ENCODE measurements around the gene MARCHF3.
"Not testable (repeated sequence)": the region's sequence is repeated elsewhere in the genome, so short reads cannot be mapped to it uniquely, and the experiment has no call there.

Gene MARCHF3

DNA sequence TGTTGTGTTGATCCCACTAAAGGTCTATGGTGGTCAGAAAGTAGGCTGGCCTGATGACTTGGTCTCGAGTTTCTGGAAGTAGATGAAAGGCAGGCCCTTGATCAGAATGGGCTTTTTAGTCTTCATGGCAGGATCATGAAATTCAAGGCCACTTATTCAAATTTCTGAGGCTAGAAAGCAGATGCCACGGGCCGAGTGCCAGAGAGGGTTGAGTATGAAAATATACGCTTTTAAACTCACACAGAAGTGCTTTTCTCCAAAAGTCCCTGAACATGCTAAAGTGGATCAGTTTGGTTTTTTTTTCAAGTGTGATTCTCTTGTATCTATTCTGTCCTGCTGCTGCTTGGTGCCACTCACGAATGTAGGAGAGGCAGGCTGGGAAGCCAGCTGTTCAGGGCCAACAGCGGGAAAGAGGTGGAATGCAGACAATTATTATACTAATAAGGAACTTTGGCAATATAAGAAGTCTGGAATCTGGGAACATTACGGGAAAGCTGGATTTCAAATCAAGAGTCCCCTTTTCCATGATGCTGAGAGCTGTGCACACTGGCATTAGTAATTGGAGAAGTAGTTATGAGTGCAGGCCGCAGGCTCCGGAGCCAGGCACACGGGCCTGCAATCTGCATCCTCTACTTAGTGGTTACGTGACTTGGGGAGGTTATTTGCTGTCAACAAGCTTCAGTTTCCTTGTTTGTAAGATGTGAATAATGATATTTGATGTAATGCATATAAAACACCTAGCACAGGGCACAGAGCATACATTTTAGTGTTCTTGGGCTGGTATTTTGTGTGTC is 157.6 kb downstream of the MARCHF3 start:
- DNase-seq (ENCODE audit: low spot score) = no peak

DNA sequence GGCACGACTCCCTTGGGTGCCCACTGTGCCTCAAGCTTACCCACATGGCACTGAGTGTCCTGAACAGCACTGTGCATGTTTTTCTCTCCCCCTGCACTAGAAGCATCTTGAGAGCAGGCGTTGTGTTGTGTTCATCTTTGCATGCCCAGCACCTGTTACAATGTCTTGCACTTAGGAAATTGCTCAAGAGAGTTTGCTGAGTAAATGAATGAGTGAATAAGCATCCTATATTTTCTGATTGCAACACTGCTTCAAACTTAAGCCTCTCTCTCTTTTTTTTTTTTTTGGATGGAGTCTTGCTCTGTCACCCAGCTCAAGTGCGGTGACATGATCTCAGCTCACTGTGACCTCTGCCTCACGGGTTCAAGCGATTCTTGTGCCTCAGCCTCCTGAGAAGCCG is 158.9 kb downstream of the MARCHF3 start:
- no peak for DNase-seq (ENCODE audit: low spot score)

DNA sequence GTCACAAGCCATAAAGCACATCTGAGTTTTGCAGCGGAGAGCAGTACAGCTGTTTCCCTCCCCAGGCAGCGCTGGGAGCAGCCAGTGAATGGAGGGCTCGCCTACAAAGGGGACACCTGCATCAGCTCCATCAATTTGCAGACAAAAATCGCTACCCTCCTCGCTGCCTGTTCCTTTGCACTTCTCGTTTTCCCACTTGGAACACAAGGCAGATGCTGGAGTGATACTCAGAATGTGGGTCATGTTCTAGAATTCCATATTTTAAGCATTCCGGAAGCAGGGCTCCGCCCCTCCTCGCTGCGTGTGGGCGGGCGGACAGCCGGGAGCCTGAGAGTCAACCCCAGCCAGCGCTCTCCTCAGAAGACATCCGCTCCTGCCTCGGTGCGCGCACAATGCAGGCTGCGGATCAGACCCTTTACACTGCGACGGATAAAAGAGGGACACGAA is 161.3 kb downstream of the MARCHF3 start:
- peak; percentile 64 for DNase-seq (ENCODE audit: low spot score)

DNA sequence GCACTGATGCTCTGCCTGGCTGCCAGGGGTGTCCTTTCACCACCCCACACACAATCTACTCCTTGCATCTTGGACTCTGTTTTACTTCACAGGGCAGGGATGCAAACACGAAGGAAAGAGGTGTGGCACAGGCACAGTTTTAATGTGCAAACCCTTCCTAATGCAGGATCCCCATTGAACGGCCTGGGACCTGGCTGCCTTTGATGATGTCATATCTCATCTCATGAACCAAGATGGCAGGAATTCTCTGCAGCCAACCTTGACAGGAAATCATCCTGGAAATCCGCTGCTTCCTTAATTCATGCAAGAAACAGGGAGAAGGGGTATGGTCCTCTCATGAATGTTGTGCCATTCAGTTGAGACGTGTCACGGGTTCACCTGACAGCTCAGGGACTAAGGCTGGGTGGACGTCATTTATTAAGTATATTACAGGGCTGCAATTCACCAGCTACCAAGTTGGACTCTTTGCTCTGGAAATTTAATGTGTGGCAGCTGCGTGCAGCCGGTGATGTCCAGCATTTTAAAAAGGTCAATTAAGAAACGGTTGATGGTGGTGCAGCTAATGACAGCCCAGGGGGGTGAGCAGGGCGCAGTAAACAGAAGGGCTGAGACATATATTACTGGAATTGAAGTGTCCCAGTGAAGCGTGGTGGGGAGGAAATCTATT is 161.9 kb downstream of the MARCHF3 start:
- no peak for DNase-seq (ENCODE audit: low spot score)

DNA sequence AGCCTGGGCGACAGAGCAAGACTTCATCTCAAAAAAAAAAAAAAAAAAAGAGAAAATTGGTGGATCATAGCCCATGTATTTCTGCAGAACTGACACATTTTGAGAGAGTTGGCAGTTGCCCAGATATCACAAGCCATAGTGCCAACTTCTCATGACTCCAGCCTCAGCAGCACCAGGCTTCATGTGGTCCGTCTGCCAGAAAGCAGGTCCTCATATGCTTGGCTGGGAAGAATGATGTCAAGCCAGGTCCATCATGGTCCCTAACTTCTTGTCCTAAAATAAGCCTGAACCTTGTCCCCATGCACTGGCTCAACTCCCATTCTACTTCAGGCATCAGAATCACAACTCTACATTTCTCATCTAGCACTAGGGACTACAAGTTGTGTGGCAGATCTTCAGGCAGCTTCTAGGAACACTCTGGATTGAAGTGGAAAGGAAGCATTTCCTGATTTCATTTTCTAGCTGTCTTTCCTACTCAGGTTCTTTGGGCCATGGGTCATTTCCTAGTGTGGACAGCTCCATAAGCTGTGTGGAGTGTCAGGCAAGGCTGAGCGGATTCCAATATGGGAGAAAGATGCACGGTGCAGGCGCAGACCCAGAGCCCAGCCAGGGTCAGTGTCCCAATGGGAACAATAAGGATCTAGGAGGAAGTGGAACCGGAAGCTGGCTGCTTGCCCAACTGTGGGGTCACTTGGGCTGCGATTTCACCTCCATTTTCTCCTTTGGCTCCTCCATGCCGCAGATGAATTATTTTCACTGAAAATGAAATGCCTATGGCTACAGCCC is 163.3 kb downstream of the MARCHF3 start:
- DNase-seq (ENCODE audit: low spot score) = no peak

DNA sequence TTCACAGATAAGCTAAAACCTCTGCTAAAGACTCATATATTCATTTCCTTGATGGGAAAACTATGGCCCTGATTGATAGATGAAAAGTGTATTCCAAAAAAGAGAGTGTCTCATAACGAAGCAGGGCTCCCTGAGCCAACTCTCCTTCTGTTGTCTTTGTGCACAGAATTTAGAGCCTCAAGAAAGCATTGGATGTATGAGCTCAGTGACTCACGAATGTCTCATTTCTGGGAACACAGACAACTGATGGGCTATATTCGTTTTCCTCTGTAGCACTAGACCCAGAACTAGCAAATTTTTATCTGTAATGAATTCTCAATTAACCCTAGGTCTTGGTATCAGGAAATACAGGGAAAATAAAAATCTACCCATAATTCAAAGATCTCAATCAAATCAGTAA is 165.1 kb downstream of the MARCHF3 start:
- DNase-seq (ENCODE audit: low spot score) = peak; percentile 53

DNA sequence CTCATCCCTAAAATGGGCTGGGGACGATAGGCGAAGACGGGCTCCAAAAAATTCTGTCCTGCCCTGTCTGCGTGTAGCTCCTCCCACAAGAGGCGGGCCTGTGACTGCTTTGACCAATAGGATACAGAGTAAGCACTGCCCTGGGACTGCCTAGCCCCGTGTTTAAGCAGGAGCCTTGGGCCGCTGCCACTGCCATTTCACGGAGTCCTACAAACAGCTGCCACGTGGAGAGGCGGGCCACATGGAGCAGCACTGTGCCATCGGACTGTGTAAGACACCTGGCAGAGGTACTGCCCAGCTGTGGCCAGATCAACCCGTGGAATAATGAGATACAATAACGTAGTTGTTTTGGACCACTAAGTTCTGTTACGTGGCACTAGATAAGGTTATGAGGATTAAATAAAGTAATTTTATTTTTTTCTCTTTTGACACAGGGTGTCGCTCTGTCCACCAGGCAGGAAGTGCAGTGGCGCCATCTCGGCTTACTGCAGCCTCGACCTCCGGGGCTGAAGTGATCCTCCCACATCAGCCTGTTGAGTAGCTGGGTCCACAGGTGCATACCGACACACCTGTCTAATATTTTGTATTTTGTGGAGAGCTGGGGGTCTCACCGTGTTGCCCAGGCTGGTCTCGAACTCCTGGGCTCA is 166.2 kb downstream of the MARCHF3 start:
- DNase-seq (ENCODE audit: low spot score) = no peak

DNA sequence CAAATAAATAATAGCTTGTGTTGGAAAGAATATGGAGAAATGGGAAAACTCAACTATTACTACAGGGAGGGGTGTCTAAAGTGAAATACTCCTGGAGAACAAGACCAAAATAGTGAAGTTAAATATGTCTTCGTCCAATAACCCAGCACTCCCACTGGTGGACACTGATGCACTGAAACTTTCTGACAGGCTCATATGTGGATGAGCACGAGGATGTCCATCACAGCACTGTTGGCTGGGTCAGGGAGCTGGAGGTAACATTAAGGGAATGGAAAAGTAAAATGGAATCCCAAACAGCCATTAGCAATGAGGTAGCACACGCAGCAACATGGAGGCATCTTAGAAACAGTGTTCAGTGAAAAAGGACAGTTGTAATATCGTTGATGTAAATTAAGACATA is 167.0 kb downstream of the MARCHF3 start:
- DNase-seq (ENCODE audit: low spot score) = no peak

DNA sequence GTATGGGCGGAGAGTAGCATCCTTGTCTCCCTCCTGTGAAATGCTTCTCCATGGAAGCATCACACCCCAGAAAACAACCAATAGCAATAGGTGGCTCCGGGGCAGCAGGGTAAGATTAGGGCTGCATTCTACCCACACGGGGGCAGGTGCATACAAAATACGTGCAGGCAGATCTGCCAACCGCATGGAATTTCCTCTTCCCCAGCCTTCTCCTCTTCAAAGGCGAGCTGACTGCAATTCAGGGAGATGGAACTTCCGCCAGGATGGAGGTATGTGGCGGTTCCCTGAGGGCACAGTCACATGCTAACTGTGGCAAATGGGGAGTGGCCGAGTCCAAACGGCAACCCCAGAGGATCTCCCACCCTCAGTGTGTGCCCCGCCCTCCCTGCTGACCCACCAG is 171.9 kb downstream of the MARCHF3 start:
- DNase-seq (ENCODE audit: low spot score) = no peak

DNA sequence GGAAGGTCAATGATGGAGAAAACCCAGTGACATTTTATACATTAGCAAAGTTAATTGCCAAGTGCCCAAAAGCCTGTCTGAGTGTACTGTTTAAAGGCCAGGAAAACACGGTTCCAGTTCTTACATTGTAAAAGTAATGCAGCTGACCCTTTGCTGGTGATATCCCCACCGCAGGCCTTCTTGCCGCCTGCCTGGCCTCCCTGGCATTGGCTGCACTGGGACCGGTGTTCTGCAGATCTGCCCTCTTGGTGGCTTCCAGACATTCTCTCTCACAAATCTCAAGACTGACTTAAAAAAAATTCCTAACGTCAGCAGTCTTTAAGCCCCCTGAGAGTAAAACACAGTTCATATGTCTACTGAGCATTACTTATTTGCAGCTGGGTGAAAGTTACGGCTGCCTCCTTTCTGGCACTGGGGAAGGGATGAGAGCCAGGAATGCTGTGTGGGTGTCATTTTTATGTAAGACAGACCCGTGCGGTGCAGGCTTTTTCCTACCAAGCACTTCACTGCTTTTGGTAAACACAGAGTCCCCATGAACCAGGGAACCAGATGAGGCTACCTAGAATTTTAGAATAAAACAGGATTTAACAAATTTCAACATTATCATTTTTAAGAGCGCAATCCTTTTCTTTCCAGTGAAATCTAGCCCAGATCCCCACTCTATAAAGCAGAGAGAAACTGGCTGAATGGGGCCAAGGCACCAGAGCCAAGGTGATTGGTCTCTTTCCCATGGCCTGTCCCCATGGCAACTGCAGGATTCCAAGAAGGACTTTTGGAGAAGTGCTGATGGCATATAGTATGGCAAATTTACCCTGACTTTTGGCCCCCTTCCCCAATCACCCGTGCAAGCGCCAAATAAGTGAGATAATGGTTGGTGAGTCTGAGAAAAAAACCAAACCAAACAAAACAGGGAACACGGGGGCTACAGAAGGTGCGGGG is 172.6 kb downstream of the MARCHF3 start:
- DNase-seq (ENCODE audit: low spot score) = no peak

DNA sequence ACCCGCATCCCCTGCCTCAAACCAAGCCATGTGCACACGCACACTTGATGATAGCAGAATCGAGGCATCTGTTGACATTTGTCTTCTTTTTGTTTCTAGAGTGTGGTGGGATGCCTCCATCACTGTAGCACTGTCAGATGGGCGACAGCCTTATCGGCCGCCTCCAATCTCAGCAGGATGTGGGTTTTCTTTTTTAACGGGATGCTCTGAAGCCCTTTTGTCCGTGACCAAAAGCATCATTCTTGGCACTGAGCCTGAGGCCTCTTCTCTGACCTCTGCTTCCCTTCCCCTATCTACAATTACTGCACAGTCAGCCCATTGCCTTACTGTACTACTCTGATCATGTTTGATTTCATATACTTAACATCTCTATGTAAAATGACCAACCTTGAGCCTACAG is 175.1 kb downstream of the MARCHF3 start:
- no peak for DNase-seq (ENCODE audit: low spot score)

DNA sequence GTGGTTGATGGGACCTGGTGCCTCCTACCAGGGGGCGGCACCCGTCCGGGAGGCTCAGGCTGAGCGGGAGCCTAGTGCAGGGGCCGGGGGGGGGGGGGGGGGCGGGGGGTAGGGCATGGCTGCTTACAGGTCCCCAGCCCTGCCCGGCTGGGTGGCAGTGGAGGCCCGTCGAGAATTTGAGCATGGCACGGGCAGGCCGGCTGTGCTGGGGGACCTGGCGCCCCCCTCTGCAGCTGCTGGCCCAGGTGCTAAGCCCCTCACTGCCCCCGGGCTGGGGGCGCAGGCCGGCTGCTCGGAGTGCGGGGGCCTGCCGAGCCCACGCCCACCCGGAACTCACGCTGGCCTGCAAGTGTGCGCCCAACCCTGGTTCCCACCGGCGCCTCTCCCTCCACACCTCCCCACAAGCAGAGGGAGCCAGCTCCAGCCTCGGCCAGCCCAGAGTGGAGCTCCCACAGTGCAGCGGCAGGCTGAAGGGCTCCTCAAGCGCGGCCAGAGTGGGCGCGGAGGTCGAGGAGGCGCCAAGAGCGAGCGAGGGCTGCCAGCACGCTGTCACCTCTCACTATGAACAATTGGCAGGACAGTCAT is 175.7 kb downstream of the MARCHF3 start:
- no peak for DNase-seq (ENCODE audit: low spot score)

DNA sequence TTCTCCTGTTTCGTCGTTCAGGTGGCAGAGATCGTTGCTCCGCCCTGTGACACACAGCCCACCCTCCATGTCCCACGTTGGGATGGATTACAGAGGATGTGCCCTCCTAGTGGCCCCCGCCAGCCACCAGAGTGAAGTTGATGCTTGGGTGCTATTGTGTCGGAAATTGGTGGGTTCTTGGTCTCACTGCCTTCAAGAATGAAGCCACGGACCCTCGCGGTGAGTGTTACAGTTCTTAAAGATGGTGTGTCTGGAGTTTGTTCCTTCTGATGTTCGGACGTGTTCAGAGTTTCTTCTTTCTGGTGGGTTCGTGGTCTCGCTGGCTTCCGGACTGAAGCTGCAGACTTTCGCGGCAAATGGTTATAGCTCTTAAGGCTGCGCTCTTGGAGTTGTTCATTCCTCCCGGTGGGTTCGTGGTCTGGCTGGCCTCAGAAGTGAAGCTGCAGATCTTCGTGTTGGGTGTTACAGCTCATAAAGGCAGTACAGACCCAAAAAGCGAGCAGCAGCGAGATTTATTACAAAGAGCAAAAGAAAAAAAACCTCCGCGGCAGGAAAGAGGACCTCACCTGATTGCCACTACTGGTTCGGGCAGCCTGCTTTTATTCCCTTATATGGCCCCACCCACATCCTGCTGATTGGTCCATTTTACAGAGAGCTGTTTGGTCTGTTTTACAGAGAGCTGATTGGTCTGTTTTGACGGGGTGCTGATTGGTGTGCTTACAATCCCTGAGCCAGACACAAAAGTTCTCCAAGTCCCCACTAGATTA is 176.6 kb downstream of the MARCHF3 start:
- not testable (repeated sequence) for DNase-seq (ENCODE audit: low spot score)

DNA sequence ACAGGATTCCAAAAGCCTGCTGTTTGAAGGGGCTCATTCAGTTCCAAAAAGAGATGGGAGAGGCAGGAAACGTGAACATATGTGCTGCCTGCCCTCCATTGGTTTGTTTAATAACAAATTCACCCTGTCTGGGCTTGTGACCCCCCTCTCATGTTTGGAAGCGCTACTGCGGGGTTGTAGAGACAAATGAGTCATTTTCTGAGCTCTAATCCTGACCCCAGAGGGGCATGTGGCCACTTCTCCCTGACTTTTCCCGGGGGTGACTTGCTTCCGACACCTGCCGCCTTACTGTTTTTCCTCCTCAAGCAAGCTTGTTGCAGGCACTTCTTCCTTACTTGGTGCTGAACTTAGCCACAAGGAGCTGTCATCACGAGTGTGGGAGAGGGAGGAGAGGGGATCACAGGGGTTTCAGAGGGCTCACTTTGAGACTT is 177.5 kb downstream of the MARCHF3 start:
- no peak for DNase-seq (ENCODE audit: low spot score)

DNA sequence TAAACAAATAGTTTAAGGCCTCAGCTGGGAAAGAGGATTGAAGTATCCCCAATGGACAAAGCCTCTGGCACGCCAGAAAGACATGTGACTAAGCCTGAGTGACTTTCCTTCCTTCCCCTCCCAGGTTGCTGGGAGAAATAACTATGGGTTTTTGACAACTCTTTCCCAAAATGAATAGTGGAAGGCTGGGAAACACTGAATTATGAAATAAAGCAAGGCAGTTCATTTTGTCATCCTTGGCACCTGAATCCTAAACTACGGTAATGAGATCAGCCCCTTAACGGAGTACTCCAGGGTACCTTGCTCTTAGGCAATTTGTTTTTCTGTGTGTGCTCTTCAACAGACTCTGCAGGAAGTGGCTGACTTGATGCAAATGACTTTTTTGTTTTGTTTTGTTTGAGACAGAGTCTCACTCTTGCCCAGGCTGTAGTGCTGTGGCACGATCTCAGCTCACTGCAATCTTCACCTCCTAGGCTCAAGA is 178.2 kb downstream of the MARCHF3 start:
- no peak for DNase-seq (ENCODE audit: low spot score)

DNA sequence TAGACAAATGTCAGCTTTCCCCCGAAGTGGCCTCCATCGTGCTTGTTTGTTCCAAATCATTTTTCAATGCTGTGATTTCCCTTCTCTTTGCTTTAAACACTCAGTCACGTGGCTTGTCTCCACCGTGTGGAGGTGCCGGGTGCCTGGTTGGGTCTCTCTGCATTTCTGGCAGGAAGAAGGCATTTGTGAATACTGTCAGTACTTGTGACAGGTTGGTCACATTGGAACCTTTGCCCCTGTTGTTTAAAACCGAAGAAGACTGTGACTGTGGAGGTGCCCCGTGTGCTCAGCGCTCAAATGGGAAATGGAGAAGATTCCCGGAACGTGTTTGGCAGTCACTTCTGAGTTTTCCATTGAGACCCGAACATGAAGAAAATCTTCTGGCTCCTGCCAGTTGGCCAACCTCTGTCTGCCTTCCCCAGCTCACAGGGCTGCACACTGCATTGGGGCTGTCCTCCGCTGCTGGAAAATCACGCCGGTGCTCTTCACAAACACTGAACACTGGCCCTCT is 178.8 kb downstream of the MARCHF3 start:
- no peak for DNase-seq (ENCODE audit: low spot score)

DNA sequence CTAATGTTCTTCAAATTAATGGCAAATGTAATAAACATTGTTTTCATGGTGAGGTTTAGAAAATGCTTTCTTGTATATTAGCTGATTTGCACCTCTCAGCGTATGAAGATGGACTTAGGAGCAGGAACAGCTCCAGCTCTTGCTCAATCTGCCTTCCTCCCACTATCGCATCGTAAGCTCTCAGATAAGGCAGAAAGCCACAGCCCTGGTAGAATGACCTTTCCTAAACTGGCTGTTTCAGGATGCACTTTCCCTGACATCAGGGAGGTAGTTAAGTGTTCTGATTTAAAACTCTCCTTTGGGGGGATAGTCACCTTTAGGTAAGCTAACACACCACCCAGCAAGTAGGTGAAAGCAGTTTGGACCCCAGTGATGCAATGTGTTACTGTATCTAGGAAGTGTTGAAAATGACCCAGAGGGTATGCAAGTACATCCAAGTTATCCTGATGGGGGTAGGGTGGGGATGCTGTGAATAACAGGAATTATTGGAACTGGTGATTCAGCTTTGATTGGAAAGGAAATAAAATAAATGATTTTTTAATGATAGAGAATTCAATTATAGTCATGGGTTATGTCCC is 181.2 kb downstream of the MARCHF3 start:
- DNase-seq (ENCODE audit: low spot score) = no peak

DNA sequence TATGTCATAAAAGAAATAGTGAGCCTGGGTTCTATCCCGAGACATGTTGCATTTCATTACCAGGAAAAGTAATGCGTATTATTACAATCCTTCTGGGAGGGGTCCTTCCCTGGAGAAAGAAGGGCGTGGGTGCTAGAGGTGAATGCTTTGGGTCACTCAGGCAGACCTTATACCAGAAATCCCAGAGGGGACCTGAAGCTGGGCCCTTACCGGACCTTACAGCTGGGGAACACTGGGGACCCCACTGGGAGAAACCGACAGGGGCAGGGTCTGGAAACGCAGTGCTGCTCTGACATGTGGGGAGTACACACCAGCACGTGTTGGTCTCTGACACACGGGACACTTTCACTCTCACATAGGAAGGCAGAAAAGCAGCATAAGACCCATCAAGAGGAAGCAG is 182.1 kb downstream of the MARCHF3 start:
- no peak for DNase-seq (ENCODE audit: low spot score)

DNA sequence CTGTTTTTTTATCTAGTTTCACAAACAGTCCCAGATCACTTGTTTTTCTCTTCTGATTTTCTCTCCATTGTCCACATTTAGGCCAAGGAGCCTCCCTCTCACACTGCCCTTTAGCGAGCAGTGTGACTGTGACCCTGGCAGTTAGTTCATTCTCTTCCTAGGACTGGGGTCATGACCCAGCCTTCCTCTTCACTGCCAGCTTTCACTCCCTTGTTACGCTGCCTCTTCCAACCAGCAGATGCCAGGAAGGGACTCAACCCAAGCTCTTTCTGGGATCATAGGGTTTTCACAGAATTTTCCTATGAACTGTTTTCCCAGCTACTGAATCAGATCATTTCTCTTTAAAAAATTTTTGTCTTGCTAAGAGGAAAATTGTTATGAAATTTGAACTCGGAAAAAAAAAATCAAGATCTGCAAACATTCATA is 182.5 kb downstream of the MARCHF3 start:
- no peak for DNase-seq (ENCODE audit: low spot score)

All from AG08396 (cell line).